Breast epithelium (tissue), 3 donors: ENCODE measurements around the gene CBR3.

Experiments used
- POLR2A ChIP-seq: fragments of 450-650 bp; IDR thresholded peaks from one replicate; pipeline ENCODE4 v1.6.1; 2016; ENCODE audit warnings: antibody characterized with exemption, mild to moderate bottlenecking, moderate library complexity
- POLR2AphosphoS5 ChIP-seq, 3 donors: sonication (generic); formaldehyde crosslinking; IDR thresholded peaks; one replicate each; pipeline ENCODE4 v1.6.1; 2017; ENCODE audit warnings: antibody characterized with exemption in 3 of 3
- TF ChIP-seq, protein P1 (sequence below), 3 donors: fragments of 450-650 bp; IDR thresholded peaks; one replicate each; pipeline ENCODE4 v1.5.1; 2016 to 2017; ENCODE audit warnings: antibody characterized with exemption in 3 of 3, mild to moderate bottlenecking in 3 of 3, moderate library complexity in 3 of 3

- TF ChIP-seq POLR2A (no peak), POLR2AphosphoS5 (IDR thresholded peaks at IDR 0.05) (no peak)
- TF ChIP-seq, protein P1, sequence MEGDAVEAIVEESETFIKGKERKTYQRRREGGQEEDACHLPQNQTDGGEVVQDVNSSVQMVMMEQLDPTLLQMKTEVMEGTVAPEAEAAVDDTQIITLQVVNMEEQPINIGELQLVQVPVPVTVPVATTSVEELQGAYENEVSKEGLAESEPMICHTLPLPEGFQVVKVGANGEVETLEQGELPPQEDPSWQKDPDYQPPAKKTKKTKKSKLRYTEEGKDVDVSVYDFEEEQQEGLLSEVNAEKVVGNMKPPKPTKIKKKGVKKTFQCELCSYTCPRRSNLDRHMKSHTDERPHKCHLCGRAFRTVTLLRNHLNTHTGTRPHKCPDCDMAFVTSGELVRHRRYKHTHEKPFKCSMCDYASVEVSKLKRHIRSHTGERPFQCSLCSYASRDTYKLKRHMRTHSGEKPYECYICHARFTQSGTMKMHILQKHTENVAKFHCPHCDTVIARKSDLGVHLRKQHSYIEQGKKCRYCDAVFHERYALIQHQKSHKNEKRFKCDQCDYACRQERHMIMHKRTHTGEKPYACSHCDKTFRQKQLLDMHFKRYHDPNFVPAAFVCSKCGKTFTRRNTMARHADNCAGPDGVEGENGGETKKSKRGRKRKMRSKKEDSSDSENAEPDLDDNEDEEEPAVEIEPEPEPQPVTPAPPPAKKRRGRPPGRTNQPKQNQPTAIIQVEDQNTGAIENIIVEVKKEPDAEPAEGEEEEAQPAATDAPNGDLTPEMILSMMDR (IDR thresholded peaks at IDR 0.05), result peak; percentile 73 to 88 (median 83)
Observed at GRCh38 chr21:36125512-36126207, 9.2 kb upstream of the CBR3 start.
